NCI-H2029 treated with DMSO at 0.1 percent for 48 hours (cell line): ENCODE data around the gene TTLL5.
A peak's percentile ranks its signal among the peaks of the same experiment; 100 is the strongest.

ENCODE experiments used
- DNase-seq: peaks from one replicate; lab custom pipeline; 2025; lab: John Stamatoyannopoulos, UW

The TTLL5 gene

GRCh38 chr14:75660630-75661498 is at the start of gene TTLL5, which contains the start of gene ERG28:
TSS of gene TTLL5 (plus strand) at chr14:75661246. CDS start at chr14:75663150, 1,904 bp downstream.
TSS of gene ERG28 (minus strand) at chr14:75660876. CDS start at chr14:75657502, 3,374 bp downstream.
- DNase-seq: peak; percentile 80

- DNase-seq: no peak
Measured at GRCh38 chr14:75612157-75612556, 48.9 kb upstream of the TTLL5 start.

- DNase-seq: no peak
Measured at GRCh38 chr14:75614179-75614578, 46.9 kb upstream of the TTLL5 start.

GRCh38 chr14:75615200-75615599 is 45.8 kb upstream of the TTLL5 start:
- DNase-seq: no peak

- no peak for DNase-seq
Measured at GRCh38 chr14:75619548-75619947, 41.5 kb upstream of the TTLL5 start.

- no peak for DNase-seq
Measured at GRCh38 chr14:75625034-75625433, 36.0 kb upstream of the TTLL5 start.

GRCh38 chr14:75626396-75626795 is 34.6 kb upstream of the TTLL5 start:
- no peak for DNase-seq

- no peak for DNase-seq
Measured at GRCh38 chr14:75626863-75627262, 34.2 kb upstream of the TTLL5 start.

- DNase-seq: no peak
Measured at GRCh38 chr14:75627406-75627805, 33.6 kb upstream of the TTLL5 start.

- no peak for DNase-seq
Measured at GRCh38 chr14:75628816-75629215, 32.2 kb upstream of the TTLL5 start.

GRCh38 chr14:75630695-75631452 is 30.2 kb upstream of the TTLL5 start:
- no peak for DNase-seq

GRCh38 chr14:75631453-75631831 is 29.6 kb upstream of the TTLL5 start:
- no peak for DNase-seq

GRCh38 chr14:75634848-75635247 is 26.2 kb upstream of the TTLL5 start:
- DNase-seq: no peak

- DNase-seq: no peak
Measured at GRCh38 chr14:75636100-75636692, 24.9 kb upstream of the TTLL5 start.

GRCh38 chr14:75640876-75641275 is 20.2 kb upstream of the TTLL5 start:
- DNase-seq: no peak

GRCh38 chr14:75643985-75644384 is 17.1 kb upstream of the TTLL5 start:
- no peak for DNase-seq

- DNase-seq: no peak
Measured at GRCh38 chr14:75645056-75645455, 16.0 kb upstream of the TTLL5 start.

- DNase-seq: no peak
Measured at GRCh38 chr14:75646762-75647161, 14.3 kb upstream of the TTLL5 start.

- no peak for DNase-seq
Measured at GRCh38 chr14:75647640-75648039, 13.4 kb upstream of the TTLL5 start.

GRCh38 chr14:75648066-75648838 is 12.8 kb upstream of the TTLL5 start:
- DNase-seq: peak; percentile 6

GRCh38 chr14:75649337-75649736 is 11.7 kb upstream of the TTLL5 start:
- DNase-seq: no peak

- DNase-seq: no peak
Measured at GRCh38 chr14:75649773-75650172, 11.3 kb upstream of the TTLL5 start.
